Activated effector memory CD4-positive, alpha-beta T cell treated with Interleukin-2 at 50 U/mL for 16 hours (primary cell): ENCODE measurements around the gene ENO4.

Experiments used
- DNase-seq: peaks from one replicate; pipeline ENCODE4 v3.0.0-alpha.2; 2020

ENO4 gene, protein sequence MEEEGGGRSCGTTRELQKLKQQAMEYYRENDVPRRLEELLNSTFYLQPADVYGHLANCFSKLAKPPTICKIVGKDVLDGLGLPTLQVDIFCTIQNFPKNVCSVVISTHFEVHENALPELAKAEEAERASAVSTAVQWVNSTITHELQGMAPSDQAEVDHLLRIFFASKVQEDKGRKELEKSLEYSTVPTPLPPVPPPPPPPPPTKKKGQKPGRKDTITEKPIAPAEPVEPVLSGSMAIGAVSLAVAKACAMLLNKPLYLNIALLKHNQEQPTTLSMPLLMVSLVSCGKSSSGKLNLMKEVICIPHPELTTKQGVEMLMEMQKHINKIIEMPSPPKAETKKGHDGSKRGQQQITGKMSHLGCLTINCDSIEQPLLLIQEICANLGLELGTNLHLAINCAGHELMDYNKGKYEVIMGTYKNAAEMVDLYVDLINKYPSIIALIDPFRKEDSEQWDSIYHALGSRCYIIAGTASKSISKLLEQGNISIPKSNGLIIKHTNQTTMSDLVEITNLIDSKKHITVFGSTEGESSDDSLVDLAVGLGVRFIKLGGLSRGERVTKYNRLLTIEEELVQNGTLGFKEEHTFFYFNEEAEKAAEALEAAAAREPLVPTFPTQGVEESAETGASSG

DNA sequence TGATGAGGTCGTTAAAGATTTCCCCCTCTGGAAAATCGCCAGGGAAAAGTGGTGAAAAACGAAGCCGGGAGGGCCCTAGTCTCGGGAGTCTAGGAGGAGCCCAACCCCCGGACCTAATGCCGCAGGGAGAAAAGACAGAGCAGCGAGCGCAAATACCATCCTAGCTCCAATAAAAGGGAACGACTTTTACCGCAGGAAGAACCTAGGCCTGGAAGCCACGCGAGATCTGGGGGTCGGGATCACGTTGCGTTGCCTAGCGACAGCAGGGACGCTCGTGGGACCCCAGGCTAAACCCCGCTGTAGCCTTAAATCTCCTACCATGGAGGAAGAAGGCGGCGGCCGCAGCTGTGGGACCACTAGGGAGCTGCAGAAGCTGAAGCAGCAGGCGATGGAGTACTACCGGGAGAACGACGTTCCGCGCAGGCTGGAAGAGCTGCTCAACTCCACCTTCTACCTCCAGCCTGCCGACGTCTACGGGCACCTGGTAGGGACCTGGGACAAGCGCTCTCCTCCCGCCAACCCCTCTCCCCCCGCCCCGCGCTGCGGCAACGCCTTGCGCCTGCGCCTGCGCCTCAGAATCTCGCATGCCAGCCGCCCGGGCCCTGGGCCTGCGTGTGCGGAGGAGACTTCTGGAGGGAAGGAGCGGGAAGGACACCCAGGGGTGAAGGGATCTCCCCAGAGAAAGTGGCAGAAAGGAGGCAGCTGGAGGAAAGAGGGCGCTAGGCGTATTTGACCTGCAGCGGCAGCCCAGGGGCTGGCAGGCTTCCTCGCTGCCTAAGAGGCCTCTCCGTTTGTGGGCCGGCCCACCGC lies at the start of gene ENO4:
Gene ENO4 (plus strand): TSS at position 252 of the 810 bp plus-strand sequence. CDS start 68 bp downstream, at position 320.
- DNase-seq, result no peak

DNA sequence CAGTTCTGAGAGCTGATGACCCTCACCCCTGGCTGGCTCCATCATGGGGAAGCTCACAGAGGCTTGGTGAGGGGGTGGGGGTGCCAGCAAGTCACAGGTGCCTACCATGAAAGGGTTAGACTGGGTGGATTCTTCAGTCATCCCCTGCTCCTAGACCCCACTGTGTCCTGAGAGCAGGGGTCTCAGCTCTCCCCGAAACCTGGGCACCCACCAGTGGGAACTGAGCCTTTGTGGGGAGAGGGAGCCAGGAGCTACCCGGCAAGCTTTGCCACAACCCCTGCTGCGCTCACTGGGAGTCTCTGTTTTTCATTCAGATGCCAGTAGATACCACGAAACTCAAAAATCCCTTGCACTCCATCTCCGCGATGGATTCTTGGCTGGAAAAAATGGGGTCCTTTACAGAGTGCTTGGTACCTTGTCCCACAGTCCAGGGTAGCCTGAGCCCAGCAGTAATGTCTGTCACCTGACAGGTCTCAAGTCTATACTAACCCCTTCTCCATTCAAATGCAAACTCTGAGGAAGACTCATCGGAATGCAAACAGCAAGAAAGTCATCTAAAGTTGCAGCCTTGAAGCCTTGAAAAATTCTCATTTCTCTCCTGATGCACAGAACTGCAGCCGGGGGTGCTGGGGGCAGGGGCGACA lies 48.9 kb upstream of the ENO4 start:
- no peak for DNase-seq

DNA sequence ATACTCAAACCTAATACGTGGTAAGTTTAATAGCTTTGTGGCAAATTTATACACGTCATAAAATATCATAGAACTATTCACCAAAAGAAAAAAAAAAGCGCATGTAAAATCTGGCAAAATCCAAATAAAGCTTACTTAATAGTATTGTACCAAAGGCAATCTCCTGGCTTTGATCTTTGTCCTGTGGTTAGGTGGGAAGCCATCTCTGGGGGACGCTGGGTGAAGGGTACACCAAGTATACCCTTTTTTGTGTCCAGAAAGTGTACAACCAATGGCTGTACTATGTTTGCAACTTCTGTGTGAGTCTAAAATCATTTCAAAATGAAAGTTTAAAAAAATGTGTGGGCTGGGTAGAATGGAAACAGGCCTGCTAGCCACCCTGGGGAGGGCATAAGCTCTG lies 47.6 kb upstream of the ENO4 start:
- DNase-seq, result no peak

DNA sequence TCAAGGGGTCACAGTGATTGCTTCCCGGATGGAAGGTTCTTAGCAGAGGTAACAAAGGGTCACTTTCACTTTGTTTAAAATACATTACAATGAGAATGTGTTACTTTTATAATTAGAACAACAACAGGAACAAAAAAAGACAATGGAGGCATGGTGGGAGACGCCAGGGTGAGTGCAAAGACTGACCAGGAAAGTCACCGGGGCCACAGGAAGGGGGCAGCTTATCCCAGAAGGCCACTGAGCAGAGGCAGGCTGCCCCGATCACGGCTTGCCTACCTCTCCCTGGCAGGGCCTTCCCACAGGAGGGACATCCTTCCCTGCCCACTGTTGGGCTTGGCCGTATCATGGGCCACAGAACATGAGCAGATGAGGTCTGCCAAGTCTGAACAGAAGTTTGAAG lies 46.8 kb upstream of the ENO4 start:
- DNase-seq, result no peak

DNA sequence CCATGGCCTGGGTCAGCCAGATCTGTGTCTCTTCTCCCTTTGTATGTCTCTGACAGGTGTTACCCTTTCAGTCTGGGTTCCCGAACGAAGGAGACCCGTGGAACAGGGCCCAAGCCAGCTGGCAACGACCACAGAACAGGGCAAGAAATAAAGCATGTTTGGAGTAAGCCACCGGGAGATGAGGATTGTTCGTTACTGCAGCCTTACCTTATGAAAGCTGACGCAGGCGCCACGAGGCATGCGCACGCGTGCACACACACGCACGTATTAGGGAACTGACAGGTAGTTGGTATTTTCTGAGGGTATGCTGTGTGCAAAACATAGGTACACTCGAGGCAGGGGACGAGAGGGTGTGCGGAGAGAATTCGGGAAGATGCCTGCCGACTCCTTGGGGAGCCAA lies 46.4 kb upstream of the ENO4 start:
- no peak for DNase-seq

DNA sequence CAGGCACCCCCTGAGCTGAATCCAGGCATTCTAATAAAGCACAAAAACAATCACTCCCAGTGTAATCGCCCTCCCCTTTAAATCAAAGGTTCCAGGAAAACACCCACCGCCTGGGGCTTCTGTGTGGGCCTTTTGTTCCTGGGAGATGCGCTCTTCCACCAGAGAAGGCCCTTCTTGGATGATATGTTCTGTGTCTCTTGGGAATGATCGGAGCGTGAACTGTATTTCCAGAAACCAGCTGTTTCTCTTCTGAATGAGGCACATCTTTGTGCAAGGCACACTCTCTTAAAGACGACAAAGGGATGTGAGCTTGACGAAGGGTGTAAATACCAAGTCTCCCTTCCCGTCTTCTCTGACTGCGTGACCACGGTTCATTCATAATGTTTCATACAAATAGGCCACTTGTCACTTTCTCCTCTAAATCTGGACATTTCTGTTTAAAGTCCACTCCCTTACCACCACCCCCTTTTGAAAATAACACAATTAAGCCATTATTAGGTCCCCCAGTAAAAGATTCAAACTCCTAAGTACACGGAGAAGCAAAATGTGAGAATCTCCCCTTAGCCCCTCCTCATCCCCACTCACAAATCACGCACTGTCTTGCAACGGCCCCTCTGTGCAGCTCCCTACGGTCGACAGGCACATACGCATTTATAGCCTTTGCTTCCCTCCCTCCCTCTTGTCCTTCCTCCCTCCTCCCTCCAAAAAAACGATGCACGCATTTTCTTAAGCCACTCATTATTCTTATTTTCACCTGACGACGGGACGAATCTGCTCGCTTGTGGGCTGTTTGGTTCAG lies 45.6 kb upstream of the ENO4 start:
- no peak for DNase-seq

DNA sequence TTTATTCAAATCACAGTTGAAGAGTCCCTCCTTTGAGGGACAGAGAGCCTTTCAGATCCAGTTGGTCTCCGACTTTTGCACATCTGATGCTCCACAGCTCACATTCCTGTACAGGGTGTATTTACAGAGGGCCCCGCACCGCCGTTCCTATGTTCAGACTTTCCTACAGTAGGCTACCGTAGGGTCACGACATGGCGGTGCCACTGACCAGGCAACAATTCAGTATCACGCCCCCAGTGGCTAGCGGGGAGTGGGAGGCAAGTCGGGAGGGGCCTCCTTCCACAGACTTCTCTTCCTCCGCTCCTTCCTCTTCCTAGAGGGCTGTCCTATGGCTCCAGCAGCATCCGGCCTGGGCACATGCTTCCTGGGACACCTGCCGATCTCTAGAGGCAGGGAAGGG lies 40.6 kb upstream of the ENO4 start:
- DNase-seq, result no peak

DNA sequence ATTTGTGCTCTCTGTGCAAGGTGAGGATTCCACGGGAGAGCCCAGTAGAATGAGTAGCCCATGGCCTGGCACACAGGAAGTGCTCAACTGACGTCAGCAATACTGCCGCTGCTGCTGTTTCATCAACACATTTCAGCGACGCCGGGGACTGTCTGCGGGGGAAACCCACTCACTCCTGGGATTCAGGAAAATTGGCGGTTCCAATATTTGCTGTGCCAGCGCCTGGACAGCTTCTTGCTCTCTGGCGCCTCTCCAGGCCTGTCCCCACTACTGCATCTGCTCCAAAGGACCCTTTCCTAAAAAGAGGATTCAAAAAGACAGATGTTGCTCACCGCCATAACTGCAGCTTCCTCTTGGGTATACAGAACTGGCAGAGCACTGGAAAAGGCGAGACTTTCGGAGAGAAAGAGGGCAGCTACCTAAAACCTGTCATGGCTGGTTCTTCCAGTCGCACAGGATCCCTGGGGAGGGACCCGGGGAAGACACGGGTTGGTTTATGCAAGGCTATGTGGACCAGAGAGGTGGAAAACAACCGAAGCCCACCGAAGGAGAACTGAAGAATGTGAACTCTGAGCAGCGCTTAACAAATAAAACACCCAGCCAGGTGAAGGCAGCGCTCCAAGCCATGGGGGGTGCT lies 39.7 kb upstream of the ENO4 start:
- no peak for DNase-seq

DNA sequence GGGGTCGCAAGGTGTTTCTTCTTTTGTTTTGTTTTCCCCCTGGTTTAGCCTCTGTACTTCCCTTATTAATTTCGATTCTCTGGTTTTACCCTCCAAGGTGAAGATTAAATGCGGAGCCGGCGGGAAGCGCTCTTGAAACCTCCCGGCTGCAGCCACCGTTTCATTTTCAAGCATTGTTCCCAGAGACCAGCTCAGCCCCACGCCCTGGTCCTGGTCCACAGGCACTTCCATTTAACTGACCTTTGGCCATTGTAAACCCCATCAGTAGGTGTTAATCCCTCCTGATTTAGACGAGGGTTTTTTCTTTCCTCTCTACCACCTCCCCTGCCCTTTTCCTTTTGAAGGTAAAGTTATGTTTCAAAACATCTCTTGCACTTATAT lies 39.2 kb upstream of the ENO4 start:
- no peak for DNase-seq

DNA sequence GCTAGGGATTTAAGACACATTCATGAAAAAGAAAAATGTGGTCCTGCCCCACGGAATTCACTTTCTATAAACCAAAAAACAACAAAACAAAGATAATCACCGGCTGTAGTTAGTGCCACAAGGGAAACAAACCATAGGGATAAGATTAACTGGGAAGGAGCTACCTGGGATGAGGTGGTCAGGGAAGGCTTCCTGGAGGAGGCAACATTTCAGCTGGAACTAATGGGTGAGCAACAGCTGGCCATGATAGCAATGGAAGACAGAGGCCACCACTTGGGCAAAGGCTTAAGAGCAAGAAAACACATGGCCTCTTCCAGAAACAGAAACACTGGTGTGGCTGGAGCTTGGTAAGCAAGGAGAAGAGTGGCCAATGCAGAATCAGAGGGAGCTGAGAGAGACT lies 38.4 kb upstream of the ENO4 start:
- DNase-seq, result no peak

DNA sequence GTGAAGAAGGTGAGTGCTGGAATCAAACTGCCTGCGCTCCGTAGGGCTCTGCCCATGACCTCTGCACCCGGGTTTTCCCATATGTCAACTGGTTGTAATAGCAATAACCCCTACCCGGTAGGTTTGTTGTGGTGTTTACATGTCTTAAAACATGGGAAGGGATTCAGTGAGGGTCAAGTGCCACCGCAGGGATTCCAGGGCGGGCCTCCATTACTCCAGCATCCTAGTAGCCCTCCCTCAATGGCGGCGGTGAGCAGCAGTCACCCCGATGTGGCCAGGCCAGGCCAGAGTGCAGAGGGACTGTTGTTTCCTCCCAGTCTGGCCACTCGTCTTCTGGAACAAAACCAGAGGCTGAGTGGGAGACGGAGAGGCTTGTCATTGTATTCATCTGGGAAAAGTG lies 37.6 kb upstream of the ENO4 start:
- DNase-seq, result no peak

DNA sequence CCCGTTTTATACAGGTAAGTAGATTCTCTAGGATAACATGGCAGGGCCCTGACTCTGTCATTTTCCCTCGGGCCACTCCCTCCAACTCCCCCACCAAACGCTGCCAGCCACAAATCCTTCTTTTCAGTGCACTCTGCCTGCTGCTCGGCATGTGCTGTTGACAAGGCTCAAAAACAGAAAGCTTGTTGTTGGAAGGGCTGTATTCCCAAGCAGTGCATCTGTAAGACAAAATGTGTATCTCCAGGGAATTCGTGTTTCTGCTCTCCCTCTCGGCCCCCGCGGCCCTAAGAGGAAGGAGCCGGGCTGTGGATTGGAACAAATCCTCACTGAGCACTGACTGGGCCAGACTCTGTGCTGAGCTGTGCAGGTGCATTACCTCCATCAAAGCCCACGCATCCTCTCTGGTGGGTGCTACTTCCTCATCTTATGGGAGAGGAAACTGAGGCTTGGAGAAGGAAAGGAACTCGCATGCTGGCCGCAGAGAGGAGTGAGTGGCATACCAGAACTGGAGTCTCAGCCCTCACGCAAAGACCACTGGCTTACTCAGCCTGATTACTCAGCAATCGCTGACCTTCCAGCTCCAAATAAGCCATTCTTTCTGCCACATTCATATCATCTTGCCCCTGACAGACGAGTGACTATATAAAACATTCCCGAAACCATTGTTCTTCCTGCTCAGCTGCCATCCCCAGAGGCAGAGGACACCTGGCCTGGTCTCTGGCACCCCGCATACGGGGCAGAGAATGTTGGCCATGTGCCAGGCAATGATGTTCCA lies 33.5 kb upstream of the ENO4 start:
- no peak for DNase-seq

DNA sequence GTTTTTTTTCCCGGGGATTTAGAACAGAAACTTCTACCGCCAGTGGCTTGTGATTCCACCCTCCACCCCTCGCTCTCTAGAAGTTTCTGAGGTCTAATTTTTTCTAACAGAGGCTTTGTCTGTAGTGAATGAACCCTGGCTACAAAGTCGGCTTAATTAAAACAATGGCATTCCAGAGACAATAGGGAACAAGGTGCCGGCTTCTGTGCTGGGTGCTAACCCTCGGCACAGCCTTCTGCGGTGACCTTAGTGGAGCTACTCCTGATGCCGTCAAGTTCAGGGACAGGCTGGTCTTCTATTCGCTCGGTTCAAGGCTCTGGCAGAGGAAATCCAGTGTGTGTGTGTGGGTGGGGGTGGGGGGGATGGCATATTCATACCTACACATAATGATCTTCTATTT lies 32.1 kb upstream of the ENO4 start:
- no peak for DNase-seq

DNA sequence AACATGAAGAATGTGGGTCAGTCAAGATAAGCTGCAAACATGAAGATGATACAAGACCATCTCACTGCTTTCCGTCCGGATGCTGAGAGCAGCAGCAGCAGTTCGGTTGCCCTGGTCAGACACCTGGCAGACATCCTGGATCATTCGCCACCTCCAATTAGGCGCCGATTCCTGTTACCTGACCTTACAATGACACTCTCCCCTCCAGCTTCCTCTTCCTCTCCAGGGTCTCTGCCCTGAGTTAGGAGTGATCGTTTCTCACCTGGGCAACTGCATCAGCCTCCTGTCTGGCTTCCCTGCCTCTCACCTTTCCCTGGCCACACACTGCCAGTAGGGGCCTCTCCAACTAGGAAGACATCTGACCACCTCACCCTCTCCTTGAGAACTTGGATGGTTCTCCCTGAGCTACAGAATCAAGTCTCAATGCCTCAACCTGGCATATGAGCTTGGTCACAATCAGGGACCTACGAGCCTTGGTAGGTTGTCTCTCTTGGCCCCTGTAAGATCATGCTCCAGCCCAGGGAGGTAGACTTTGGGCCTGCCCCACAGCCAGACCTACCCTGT lies 31.4 kb upstream of the ENO4 start:
- DNase-seq, result no peak

DNA sequence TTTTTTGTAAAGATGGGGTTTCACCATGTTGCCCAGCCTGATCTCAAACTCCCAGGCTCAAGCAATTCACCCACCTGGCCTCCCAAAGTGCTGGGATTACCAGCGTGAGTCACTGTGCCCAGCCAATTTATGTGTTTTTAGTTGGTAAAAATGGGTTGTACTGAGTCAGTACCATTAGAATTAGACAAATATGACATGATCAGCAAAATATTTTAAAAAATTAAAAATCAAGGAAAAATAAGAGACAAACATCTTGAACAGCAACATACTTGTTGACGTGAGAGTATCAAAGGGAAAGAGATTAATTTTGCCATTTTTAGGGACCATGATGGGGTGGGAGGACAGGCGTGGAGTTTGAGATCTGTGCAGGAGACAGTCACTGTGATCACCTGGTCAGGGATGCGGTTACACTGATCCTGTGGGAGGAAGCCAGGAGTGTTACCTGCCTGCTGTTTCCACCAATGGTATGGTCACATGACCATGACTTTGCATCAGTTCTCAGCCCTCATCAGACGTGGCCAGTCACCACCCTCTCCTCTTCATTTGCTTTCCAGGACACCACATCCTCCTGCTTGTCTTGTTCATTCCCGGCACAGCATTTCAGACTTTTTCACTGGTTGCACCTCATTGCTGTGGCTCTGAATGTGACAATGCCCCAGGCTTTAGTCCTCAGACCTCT lies 29.2 kb upstream of the ENO4 start:
- no peak for DNase-seq

DNA sequence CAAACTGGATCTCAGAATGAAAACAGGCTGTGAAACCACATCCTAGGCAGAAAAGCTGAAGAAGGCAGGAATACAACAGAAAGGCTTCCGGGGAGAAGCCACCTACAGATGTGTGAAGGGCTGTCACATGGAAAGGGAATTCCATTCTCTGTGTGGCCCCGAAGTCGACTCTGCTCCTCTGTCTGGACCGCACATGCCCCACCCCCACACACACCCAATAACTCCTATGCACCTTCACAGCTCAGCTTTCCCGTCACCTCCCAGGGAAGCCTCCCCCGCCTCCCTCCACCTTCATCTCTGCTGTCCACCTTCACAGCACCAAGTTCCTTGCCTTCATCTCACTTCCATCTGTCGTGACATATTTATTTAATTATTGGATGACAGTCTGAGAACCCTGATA lies 23.4 kb upstream of the ENO4 start:
- no peak for DNase-seq

DNA sequence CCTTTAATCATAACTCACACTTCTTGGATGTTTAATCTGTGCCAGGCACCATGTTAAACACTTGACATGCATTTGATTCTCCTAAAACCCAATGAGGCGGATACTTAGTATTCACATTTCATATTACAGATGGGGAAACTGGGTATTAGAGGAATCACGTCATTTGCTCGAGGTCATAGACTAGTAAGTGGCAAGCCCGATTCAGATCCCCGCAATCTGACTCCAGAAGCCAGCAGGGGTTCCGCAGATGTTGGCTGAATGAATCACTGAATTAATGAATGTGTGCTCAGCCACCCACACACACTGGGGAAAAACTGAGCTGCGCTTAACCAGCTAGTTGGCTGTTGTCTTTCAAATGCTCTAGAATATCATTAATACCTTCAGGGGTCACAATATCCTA lies 22.5 kb upstream of the ENO4 start:
- no peak for DNase-seq

DNA sequence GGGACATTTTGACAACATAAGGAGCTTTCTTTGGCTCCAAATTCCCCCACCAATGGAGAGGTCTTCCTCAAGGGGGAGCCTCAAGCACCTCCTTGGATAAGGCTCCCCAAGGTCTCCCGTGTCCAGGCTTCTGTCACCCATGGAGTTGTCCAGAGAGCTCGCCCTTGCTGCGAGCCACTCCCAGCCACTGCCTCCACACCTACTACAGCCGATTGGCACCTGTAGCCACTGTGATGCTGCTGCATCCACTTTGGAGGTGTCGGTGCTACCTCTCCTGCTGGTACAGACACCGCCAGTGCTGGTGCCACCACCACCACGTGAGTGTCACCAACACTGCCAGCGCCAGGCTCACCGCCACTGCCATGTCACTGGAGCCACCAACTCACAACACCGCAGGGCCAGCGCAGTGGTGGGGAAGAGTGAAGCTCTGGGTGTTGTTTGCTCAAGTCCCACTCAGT lies 22.1 kb upstream of the ENO4 start:
- DNase-seq, result no peak

DNA sequence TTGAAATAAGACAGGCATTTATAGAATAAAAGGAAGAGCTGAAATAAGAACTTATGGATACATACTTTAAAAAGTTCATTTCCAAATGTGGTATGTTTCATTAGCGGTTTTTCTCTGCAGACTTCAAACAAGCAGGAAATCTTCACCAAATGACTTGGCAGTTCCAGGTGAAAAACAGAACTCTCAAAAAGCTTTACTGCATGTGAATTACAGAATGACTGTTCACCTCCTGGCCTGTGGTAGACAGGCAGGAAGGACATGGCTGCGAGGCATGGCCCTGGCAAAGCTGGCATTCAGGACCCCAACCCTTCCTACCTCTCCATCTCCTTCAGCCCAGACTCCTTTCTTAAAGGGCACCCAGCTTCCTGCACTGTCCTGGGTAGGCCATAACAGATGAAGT lies 21.2 kb upstream of the ENO4 start:
- no peak for DNase-seq

DNA sequence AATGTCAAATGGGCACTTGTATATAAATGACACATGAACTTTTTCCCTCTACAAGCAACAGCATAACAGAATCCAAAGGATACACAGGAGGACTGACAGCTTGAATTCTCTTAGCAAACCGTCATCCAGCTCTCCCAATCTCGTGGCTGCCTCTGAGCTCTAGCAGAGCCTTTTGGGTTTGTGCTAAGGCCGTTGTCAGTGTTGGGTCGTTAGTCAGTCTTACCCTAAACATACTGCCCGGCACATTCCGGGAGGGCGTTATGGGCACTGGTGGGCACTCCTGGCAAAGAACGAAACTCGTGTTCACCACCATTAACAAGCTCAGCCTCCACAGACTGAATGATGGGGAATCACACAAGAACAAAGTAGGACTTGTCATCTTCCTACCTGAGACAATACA lies 19.6 kb upstream of the ENO4 start:
- DNase-seq, result no peak
